Heart left ventricle (tissue), 16 donors: ENCODE measurements around the gene KDSR. TPM values are rescaled to one million over a fixed set of nuclear protein-coding genes. Genes with fewer than 3 reads are reported as not detected.
A peak's percentile ranks its signal among the peaks of the same experiment; 100 is the strongest.

Source experiments
- ATAC-seq, 4 donors: fragments of 200-7000 bp; cut with Tn5 transposase; one replicate each; pipeline ENCODE4 v1.9.1; 2020 to 2022; ENCODE audit warnings: moderate library complexity in 4 of 4, mild to moderate bottlenecking in 3 of 4, moderate number of reproducible peaks in 1 of 4
- DNase-seq, 5 donors: peaks; one replicate each; pipeline ENCODE4 v3.0.0-alpha.2; 2020
- H3K27ac ChIP-seq, 12 donors: fragments of 200-600 bp; sonication (generic) in 4 of 12; one replicate each; pipeline versions ENCODE4 v1.5.0 to v1.8.0; 2016 to 2022; ENCODE audit warnings: mild to moderate bottlenecking in 2 of 12
- H3K27me3 ChIP-seq, 9 donors: fragments of 200-600 bp; sonication (generic) in 2 of 9; one replicate each; pipeline versions ENCODE4 v1.5.1 to v1.8.0; 2016 to 2022; ENCODE audit warnings: mild to moderate bottlenecking in 3 of 9
- H3K36me3 ChIP-seq, 9 donors: fragments of 200-600 bp; sonication (generic) in 2 of 9; one replicate each; pipeline versions ENCODE4 v1.5.0 to v1.8.0; 2018 to 2022; ENCODE audit warnings: mild to moderate bottlenecking in 2 of 9
- H3K4me1 ChIP-seq, 12 donors: fragments of 200-600 bp; sonication (generic) in 4 of 12; one replicate each; pipeline versions ENCODE4 v1.5.0 to v1.8.0; 2016 to 2022; ENCODE audit warnings: mild to moderate bottlenecking in 3 of 12
- H3K4me3 ChIP-seq, 12 donors: fragments of 200-600 bp; sonication (generic) in 4 of 12; one replicate each; pipeline versions ENCODE4 v1.5.0 to v1.8.0; 2017 to 2022; ENCODE audit warnings: mild to moderate bottlenecking in 9 of 12, moderate library complexity in 4 of 12
- H3K9me3 ChIP-seq, 12 donors: fragments of 200-600 bp; sonication (generic) in 4 of 12; one replicate each; pipeline versions ENCODE4 v1.5.0 to v1.8.0; 2016 to 2022; ENCODE audit warnings: mild to moderate bottlenecking in 1 of 12
- POLR2A ChIP-seq, 2 donors: fragments of 450-650 bp; IDR thresholded peaks; one replicate each; pipeline ENCODE4 v1.6.1; 2017; ENCODE audit warnings: antibody characterized with exemption in 2 of 2, mild to moderate bottlenecking in 2 of 2, moderate library complexity in 2 of 2
- WGBS, 4 donors: extraction: QIAGEN DNeasy Blood & Tissue Kit in 2 of 4; methylation state at CpG; one replicate each; pipeline versions ENCODE4 v1.1.5 to v1.1.7; 2013 to 2018; 5-methylcytosine and 5-hydroxymethylcytosine counted together
- intact Hi-C, 10 donors: fragments of 100-400 bp; cut with DNase I; formaldehyde crosslinking; loops; one replicate each; pipeline versions ENCODE4 v1.11.1 to v1.14.2; 2022
- polyA plus RNA-seq, 2 donors: library from polyadenylated mRNA; stranded (reverse); fragments of 200-250 nt; gene quantifications; one replicate each; pipeline ENCODE4 v1.2.3, GENCODE V29; 2013
- total RNA-seq, 9 donors: library from RNA; depleted of rRNA in 2 of 9; stranded (reverse); fragments of >200 nt in 2 of 9; fragmentation: NEBNext Ultra II Directional in 3 of 9; extraction: Animal tissue kit (Norgen Biotek cat#: 25700) in 3 of 9; gene quantifications; one replicate each; pipeline versions ENCODE4 v1.1.0 to v1.2.4, GENCODE V29; 2016 to 2023
- TF ChIP-seq, protein P1 (sequence below), 12 donors: fragments of 200-600 bp; sonication (generic) in 4 of 12; IDR thresholded peaks; one replicate each; pipeline versions ENCODE4 v1.5.0 to v1.8.0; 2018 to 2022; ENCODE audit warnings: antibody characterized with exemption in 12 of 12, mild to moderate bottlenecking in 5 of 12
- donor health status: ischemic (EF 13 %, LVEDD 7.1; RV severe dilation, severe dysfunction).
- donor health status: healthy with polysubstance abuse.
- donor health status: DM: no; HTN: yes; CAD: no.
- donor health status: DM: no; HTN: no; CAD: no.
- donor health status: ischemic (EF 25% LVEDD 6.9; RV normal size, moderate dysfunction).
- donor health status: ischemic (EF 25% LVEDD 5.7; RV mildly dilated, moderate dysfunction).
- donor health status: healthy.
- donor health status: DM: yes; HTN: yes; CAD: no.
- donor health status: ischemic (EF 35%, LVEDD 5.7; RV mildly dilated, moderate dysfunction).
- donor health status: nonischemic (EF 11% LVEDD 7.7; RV severe dilation, severe dysfunction).
- donor health status: DM: yes; HTN: yes; CAD: no.
- donor health status: PGD.
- donor health status: ischemic (EF 29% LVEDD 5.4; RV normal size, mild dysfunction).
- donor health status: nonischemic (EF 23%, LVEDD 6.1; RV moderate dilation, normal function).

KDSR gene
- total and polyA plus RNA-seq, 11 donors = 10.7 to 45.6 (median 36.5) TPM

DNA sequence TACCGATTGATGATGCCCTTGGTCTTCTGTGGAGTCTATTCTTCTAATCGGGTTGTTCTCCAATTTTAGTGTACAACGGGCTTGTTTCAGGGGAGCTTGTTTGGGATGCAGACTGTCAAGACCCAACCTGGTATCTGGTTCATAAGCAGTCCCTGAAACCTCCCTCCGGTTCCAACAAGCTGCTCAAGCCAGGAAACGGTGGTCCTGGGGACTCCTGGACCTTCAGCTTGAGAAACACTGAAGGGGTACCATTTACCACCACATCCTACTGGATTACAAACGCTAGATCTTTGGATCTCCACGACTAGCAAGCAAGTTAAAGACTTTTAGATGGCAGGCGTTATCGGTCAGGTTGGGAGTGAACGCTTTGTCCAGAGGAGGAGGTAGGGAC, 49.5 kb downstream of the KDSR start:
- Histone ChIP-seq H3K36me3 (no peaks in the 10 kb centered on the region), H3K27me3 (peaks cover 0 to 11% (median 0%) of the 10 kb centered on the region in 9 donors), H3K4me1 (peaks cover 0 to 54% (median 26%) of the 10 kb centered on the region in 12 donors), H3K4me3 (peak overlapping the region in 11 of 12 donors; percentile 65 to 92 (median 73)), H3K27ac (peak overlapping the region in 7 of 12 donors; percentile 14 to 89 (median 79)), H3K9me3 (no peaks in the 10 kb centered on the region)
- 57 to 75% (median 61%) methylated on average over 10 of the region's 10 CpGs for WGBS, 4 donors
- TF ChIP-seq, protein P1, sequence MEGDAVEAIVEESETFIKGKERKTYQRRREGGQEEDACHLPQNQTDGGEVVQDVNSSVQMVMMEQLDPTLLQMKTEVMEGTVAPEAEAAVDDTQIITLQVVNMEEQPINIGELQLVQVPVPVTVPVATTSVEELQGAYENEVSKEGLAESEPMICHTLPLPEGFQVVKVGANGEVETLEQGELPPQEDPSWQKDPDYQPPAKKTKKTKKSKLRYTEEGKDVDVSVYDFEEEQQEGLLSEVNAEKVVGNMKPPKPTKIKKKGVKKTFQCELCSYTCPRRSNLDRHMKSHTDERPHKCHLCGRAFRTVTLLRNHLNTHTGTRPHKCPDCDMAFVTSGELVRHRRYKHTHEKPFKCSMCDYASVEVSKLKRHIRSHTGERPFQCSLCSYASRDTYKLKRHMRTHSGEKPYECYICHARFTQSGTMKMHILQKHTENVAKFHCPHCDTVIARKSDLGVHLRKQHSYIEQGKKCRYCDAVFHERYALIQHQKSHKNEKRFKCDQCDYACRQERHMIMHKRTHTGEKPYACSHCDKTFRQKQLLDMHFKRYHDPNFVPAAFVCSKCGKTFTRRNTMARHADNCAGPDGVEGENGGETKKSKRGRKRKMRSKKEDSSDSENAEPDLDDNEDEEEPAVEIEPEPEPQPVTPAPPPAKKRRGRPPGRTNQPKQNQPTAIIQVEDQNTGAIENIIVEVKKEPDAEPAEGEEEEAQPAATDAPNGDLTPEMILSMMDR (IDR thresholded peaks at IDR 0.05) = no peak
- TF ChIP-seq POLR2A (IDR thresholded peaks at IDR 0.05) = no peak
- DNase-seq (no peak), ATAC-seq (no peak)
- intact Hi-C loops = loop anchor here in 6 of 10 donors (5.0 to 10.0 kb wide), 5 partner anchors 53 to 185 kb away; no protein-coding TSS in a partner anchor

DNA sequence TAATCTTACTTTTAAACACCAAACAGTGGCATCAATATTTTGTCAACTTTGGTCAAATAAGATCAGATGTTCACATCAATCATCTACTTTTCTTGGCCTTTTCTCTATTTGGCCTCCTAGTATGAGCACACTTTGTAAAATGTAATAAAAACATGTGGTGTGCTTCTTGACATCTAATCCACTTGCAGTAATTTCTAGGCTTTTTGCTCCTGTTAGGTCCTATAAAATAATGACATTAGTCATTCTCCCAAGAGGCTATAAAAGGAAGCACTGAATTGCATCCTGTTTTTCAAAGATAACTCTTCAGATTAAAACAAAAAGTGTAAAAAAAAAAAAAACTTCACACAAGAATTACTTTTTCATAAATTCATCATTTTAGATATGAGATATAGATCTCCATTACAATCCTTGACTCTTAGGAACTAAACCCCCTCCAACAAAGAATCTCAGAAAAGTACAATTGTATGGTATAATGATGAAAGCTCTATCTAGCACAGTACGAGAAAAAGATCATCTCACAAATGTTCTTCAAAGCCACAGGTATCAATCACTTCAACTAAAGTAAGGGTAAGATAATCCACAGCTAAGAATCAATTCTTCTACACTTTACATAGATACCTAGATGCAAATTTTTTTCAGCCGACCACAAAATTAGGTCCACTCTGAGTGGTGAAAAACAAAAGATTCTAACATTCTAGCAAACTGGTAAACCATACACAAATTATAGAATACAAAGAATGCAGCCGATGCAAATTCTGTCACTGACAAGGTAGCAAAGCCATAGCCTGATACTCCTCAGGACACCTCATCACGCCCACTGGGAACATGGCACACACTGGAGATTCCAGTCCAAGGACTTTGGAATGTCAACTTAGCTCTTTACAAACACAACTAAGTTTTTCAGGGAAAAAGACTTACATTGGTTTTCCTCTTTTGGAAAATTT, 50.1 kb downstream of the KDSR start:
- H3K9me3 ChIP-seq = no peaks in the 10 kb centered on the region
- peak overlapping the region in 5 of 12 donors; percentile 4 to 85 (median 54) for H3K27ac ChIP-seq
- peaks cover 0 to 49% (median 25%) of the 10 kb centered on the region in 12 donors for H3K4me1 ChIP-seq
- DNase-seq (no peak), ATAC-seq (no peak)
- intact Hi-C loops = loop anchor here in 6 of 10 donors (5.0 to 10.0 kb wide), 5 partner anchors 52 to 185 kb away; no protein-coding TSS in a partner anchor
- WGBS, 4 donors = 71 to 85% (median 81%) methylated on average over 4 of the region's 4 CpGs
- no peaks in the 10 kb centered on the region for H3K36me3 ChIP-seq
- H3K4me3 ChIP-seq = peak overlapping the region in 10 of 12 donors; percentile 69 to 92 (median 76)
- TF ChIP-seq POLR2A (IDR thresholded peaks at IDR 0.05) = no peak
- TF ChIP-seq, protein P1 (IDR thresholded peaks at IDR 0.05) = no peak
- peaks cover 0 to 11% (median 0%) of the 10 kb centered on the region in 9 donors for H3K27me3 ChIP-seq

DNA sequence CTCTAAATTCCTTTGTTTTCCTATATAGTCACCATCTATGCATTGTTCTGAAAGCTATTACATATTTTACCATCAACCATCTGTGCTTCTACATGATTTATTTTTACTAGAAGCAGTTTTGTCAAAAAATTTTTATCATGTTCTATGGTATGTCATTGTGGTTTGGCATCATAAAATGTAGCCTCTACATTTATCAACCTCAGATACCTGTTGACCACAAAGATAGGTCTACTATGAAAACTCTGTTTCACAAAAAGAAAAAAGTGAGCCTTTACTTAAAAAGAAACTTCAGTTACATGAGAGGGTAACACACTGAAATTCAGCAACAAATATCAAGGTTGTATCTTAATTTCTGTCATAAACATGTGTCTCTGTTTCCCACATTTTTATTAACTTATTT, 51.1 kb downstream of the KDSR start:
- Histone ChIP-seq H3K4me3 (peak overlapping the region in 1 of 12 donors; percentile 0), H3K36me3 (no peaks in the 10 kb centered on the region), H3K27ac (peak overlapping the region in 1 of 12 donors; percentile 48), H3K9me3 (no peaks in the 10 kb centered on the region), H3K4me1 (peaks cover 0 to 57% (median 27%) of the 10 kb centered on the region in 12 donors), H3K27me3 (peaks cover 0 to 11% (median 0%) of the 10 kb centered on the region in 9 donors)
- intact Hi-C loops = loop anchor here in 6 of 10 donors (5.0 to 10.0 kb wide), 5 partner anchors 51 to 184 kb away; no protein-coding TSS in a partner anchor
- DNase-seq (no peak), ATAC-seq (no peak)
- no peak for TF ChIP-seq POLR2A (IDR thresholded peaks at IDR 0.05)
- TF ChIP-seq, protein P1 (IDR thresholded peaks at IDR 0.05) = no peak

DNA sequence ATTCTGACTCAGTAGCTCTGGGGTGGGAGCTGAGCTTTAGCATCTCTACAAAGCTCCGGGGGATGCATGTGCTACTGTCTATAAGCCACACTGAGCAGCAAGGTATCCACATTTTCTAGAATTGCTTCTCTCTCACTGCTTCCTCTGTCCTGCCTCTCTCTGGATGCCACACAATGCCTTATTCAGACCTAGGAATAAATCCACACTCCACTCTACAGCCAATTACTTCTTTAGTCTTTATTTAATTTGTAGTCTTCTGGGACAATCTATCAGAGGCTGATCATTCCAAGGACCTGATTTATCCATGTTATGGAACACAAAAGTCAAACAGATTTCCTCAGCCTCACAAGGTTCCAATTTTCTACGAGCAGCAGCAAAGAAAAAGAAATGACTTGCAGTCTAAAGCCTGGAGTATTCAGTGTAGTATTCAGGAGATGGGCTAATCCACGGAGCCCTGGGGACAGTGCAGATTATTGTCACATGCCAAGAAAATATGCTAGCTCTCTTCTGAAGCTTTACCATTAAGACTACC, 51.8 kb downstream of the KDSR start:
- peak overlapping the region in 2 of 12 donors; percentile 2 to 48 for H3K27ac ChIP-seq
- peaks cover 0 to 60% (median 25%) of the 10 kb centered on the region in 12 donors for H3K4me1 ChIP-seq
- H3K9me3 ChIP-seq = no peaks in the 10 kb centered on the region
- no peaks in the 10 kb centered on the region for H3K36me3 ChIP-seq
- peaks cover 0 to 11% (median 0%) of the 10 kb centered on the region in 9 donors for H3K27me3 ChIP-seq
- TF ChIP-seq, protein P1 (IDR thresholded peaks at IDR 0.05) = no peak
- no peak for TF ChIP-seq POLR2A (IDR thresholded peaks at IDR 0.05)
- no peak for DNase-seq
- intact Hi-C loops = loop anchor here in 6 of 10 donors (5.0 to 10.0 kb wide), 5 partner anchors 50 to 183 kb away; no protein-coding TSS in a partner anchor
- no peak for ATAC-seq
- H3K4me3 ChIP-seq = peak overlapping the region in 1 of 12 donors; percentile 0
- WGBS, 4 donors = 63 to 78% (median 73%) methylated on average over 3 of the region's 3 CpGs
